GM12865 (cell line): Measurements from ENCODE around the gene RAB32.

Source experiments
- DNase-seq: peaks from one replicate; pipeline ENCODE4 v3.0.0; 2010; ENCODE audit warnings: low read depth
- H3K4me3 ChIP-seq: 2 replicates; pipeline ENCODE4 v1.5.1; 2011; ENCODE audit warnings: mild to moderate bottlenecking, low read depth, low read length, control low read depth
- TF ChIP-seq, protein P1 (sequence below): IDR thresholded peaks from 2 replicates; pipeline ENCODE4 v1.5.1; 2011; ENCODE audit warnings: low read length, control low read depth, low read depth, inconsistent platforms; ENCODE audit not compliant: insufficient read depth; ENCODE audit errors: missing control alignments

Gene RAB32

DNA sequence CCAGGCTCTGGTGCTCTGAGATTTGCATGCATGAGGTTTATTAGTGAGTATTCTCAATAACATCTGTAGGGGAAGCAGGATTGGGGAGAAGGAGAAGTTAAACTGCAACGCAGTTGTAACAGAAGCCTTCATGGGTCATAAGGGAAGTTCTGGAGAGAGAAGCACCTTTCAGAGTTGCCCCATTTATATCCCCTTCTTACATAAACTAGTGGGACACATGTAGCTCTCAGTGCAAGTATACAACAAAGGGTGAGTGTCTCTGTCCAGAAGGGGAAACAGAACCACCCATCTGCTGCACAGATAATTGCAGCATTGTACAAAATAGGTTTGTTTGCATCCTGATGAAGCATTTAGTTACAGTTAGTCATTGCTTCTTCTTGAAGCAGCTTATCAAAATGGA is 50.9 kb downstream of the RAB32 start:
- H3K4me3 ChIP-seq = no peak overlapping the region
- TF ChIP-seq, protein P1, sequence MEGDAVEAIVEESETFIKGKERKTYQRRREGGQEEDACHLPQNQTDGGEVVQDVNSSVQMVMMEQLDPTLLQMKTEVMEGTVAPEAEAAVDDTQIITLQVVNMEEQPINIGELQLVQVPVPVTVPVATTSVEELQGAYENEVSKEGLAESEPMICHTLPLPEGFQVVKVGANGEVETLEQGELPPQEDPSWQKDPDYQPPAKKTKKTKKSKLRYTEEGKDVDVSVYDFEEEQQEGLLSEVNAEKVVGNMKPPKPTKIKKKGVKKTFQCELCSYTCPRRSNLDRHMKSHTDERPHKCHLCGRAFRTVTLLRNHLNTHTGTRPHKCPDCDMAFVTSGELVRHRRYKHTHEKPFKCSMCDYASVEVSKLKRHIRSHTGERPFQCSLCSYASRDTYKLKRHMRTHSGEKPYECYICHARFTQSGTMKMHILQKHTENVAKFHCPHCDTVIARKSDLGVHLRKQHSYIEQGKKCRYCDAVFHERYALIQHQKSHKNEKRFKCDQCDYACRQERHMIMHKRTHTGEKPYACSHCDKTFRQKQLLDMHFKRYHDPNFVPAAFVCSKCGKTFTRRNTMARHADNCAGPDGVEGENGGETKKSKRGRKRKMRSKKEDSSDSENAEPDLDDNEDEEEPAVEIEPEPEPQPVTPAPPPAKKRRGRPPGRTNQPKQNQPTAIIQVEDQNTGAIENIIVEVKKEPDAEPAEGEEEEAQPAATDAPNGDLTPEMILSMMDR = no peak
- no peak for DNase-seq

GRCh38 chr6:146595972-146596731 is 52.5 kb downstream of the RAB32 start:
- no peak overlapping the region for H3K4me3 ChIP-seq
- TF ChIP-seq, protein P1 = no peak
- DNase-seq = no peak

- DNase-seq = peak; percentile 27
- TF ChIP-seq, protein P1 = no peak
- H3K4me3 ChIP-seq = no peak within 1 kb of the TSS
Observed at GRCh38 chr6:146598772-146599405, 55.3 kb downstream of the RAB32 start, which contains the start of gene ADGB. TSS of gene ADGB (plus strand) at chr6:146598972. CDS start at chr6:146599041, 69 bp downstream.

DNA sequence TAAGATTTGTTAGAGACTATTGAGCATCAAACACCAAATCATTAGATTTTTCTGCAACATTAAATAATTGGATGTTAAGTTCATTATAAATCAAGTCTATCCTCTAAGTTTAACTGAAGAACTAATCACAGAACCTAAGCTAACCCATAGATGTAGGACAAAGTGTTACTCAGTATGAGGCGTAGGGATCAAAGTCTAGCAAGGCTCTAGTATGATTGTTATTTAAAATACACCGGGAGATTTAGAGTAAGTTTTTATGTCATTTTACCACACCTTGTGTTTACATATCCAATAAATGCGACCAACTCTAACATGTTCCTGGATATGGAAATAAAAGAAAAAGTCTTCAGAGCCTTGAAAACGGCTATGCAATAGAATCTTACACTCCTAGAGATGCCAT is 57.7 kb downstream of the RAB32 start:
- DNase-seq = no peak
- TF ChIP-seq, protein P1 = no peak
- H3K4me3 ChIP-seq = no peak overlapping the region

GRCh38 chr6:146602526-146602925 is 58.9 kb downstream of the RAB32 start:
- no peak for DNase-seq
- TF ChIP-seq, protein P1 = no peak
- H3K4me3 ChIP-seq = no peak overlapping the region
